GM19351 (cell line): ENCODE results near the gene CFAP77.

Experiments
- ATAC-seq: cut with Tn5 transposase; IDR thresholded peaks from one replicate; pipeline ENCODE4 v1.9.1; 2021; ENCODE audit warnings: mild to moderate bottlenecking, moderate library complexity; ENCODE audit not compliant: unreplicated experiment

Gene CFAP77

DNA sequence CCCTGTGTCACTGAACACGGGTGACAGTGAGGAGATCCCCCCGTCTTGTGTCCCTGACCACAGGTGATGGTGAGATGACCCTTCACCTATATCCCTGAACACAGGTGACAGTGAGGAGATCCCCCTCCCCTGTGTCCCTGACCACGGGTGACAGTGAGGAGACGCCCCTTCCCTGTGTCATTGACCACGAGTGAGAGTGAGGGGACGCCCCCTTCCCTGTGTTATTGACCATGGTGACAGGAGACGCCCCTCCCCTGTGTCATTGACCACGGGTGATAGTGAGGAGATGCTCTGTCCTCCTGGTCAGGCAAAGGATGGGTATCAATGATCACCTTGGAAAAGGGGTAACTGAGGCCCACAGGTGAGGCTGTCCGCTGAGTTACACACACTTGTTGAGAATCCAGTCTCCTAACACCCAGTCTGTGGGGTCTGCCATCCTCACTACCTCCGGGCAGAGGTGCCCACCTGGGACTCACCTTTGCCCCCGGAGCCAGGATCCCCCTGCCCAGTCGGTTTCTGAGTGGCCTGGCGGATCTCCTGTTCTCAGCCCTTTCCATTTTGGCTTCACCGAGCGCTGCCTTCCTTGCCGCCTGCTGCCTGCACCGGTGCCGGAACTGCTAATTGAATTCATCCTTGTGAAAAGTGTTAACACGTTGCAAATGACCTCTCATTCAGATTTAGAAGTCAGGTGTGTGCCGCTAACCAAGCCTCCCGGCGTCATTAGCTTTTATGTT, 104.2 kb downstream of the CFAP77 start:
- no peak for ATAC-seq

DNA sequence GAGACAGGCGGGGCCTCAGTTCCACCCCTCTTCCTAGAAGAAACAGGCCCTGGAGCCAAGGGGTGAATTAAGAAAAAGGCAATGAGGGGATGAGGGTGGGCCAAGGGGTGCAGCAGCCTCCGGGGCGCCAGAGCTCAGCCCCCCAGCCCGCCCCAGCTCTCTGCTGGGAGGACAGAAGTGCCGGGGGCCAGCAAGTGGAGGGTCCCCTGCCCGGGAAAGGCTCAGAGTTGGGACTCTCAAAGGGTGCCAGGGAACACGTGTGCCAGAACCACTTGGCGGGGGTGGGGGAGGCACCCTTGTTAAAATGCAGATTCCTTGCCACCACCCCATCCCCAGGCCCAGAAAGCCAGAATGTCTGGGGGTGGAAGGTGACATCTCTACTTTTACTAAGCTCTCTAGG, 104.8 kb downstream of the CFAP77 start:
- ATAC-seq: no peak

DNA sequence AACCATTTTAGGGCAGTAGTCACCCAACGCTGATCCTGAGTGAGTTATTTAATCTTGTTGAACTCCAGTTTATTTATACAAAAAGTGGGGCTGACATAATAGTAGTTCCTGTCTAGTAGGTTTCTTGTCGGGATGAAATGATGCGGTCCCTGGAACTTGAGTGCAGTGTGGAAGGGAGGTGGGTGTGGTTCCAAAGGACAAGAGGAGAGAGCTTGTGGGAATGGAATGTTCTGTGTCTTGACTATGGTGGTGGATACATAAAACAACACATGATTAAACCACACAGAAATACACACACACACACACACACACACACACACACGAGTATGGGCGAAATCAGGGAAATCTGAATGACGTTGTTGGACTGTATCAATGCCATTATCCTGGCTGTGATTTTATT, 106.3 kb downstream of the CFAP77 start:
- ATAC-seq: no peak

DNA sequence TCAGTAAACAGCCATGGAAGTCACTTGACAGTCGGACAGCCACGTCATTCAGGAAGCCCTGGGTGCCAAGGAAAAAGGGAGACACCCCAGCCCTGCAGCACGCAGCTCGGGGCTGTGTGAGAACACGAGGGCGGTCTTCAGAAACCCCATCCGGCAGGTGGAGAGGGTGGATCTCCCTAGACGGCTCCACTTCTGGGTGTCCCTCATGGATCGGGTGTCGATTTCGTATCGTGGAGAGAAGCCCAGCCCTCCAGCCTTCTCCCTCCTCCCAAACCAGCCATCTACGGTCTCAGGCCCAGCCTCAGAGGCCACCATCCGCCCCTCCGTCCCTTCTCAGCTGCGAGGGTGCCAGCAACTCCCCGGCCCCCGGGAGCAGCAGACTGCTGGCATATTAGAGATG, 106.9 kb downstream of the CFAP77 start:
- ATAC-seq: no peak

DNA sequence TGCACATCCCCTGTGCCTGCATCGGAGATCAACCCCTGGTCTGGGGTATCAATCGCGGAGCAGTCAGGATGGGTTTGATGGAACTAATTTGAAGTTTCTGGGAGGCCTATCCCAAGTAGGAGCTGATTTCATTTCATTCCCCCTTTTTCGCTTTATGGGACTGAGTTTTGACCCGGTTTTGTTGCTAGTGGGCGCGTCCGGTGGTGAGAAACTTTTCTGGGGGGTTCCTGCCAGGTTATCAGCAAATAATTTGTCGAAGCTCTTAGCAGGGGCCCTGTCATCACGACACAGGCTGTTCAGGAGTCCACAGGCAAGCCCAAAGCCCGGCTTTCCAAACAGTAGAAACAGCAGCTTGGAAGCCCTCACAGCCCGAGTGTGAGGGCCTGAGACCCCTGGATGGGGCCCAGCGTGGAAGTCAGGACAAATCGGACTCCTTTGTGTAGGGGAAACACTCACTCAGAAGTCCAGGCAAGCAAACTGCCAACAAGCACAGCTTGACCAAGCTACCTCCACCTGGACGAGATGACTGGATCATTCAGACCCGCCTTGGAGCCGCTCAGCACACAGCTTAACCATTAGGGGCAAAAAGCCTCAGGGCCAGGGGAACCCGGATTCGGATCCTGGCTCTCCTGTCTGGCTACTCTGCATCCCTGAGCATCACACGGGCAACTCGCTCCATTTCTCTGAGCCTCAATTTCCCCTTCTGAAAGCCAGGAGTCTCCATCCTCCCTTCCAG, 108.0 kb downstream of the CFAP77 start:
- ATAC-seq: no peak

DNA sequence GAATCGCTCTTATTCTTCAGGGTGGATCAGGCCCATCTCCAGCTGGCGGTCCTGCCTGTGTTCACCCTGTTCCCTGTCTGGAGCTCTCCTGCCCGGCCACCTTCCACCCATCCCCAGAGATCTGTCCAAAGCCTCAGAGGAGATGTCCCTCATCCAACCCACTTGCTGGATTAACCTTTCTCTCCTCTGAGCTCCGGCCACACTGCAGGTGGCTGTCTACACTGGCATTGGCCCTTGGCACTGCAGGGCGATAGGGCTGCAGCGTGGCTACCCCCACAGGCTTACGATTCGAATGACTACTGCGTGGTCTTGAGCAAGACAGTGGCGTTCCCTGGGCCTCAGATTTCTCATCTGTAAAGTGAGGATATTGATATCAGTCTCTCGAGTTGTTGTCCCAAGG, 108.6 kb downstream of the CFAP77 start:
- ATAC-seq: no peak

DNA sequence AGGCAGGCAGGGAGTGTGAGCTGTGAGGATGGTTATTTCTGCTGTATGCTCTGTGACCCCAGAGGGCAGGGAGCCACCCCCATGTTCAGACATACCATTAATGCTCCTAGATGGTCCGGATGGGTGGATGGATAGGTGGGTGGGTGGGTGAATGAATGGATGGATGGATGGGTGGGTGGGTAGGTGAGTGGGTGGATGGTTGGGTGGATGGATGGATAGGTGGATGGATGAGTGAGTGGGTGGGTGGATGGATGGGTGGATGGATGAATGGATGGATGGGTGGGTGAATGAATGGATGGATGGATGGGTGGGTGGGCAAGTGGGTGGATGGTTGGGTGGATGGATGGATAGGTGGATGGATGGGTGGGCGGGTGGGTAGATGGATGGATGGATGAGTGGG, 109.0 kb downstream of the CFAP77 start:
- ATAC-seq: no peak

DNA sequence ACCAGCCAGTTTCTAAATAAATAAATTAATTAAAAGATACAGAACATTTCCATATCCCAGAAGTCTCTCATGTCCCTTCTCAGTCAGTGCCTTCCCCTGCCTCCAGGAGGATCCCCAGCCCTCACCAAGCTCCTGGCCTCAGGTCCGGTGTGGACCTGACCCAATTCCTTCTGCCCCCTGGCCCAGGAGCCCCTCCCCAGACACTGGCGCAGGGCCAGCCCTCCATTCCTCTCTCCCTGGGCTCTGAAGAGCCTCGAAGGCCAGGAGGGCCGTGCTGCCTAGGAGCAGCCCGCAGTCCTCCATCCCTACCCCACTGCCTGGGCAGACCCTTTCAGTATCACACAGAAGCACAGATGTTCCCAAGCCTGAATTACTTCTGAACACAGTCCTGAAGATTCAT, 110.6 kb downstream of the CFAP77 start:
- no peak for ATAC-seq

DNA sequence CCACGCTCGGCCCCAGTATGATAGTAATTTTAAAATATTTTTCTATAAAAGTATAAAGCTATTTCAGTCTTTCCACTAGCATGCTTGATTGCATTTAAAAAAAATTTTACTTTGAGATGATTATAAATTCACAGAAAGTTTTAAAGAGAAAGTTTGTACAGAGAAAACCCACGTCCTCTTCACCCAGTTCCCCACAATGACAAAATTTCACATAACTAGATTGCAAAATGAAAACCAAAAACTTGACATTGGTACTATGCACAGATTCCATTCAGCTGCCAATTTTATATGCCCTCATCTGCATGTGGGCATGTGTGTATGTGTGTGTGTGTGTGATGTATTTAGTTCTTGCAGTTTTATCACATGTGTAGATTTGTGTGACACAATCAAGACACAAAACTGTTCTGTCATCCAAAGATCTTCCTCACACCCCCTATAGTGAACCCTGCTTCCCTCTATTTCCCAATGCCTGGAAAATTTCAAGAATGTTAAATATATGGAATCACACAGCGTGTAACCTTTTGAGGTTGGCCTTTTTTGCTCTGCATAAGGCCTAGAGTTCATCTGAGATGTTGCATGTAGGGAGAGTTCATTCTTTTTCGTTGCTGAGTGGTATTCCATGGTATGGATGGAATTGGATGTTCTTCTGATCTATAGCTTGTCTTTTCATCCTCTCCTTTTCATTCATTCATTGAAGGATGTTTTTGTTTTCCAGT, 115.5 kb downstream of the CFAP77 start:
- no peak for ATAC-seq

DNA sequence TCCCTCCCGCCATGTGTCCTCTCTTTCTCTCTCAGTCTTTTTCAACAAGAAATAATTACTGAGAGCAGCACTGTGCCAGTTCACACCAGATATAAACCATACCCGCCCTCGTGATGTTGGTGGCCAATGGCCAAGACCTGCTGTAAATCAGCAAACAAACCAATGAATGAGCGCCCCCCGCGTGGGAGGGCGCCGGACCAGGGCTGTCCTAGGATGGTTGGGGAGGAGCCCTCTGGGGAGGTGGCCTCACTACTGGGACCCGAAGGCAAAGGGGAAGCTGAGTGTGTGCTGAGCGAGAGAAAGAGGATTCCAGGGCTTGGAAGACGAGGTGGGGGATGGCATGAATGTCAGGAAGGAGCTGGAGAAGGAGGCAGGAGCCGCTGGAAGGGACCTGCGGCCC, 121.2 kb downstream of the CFAP77 start:
- ATAC-seq: no peak

DNA sequence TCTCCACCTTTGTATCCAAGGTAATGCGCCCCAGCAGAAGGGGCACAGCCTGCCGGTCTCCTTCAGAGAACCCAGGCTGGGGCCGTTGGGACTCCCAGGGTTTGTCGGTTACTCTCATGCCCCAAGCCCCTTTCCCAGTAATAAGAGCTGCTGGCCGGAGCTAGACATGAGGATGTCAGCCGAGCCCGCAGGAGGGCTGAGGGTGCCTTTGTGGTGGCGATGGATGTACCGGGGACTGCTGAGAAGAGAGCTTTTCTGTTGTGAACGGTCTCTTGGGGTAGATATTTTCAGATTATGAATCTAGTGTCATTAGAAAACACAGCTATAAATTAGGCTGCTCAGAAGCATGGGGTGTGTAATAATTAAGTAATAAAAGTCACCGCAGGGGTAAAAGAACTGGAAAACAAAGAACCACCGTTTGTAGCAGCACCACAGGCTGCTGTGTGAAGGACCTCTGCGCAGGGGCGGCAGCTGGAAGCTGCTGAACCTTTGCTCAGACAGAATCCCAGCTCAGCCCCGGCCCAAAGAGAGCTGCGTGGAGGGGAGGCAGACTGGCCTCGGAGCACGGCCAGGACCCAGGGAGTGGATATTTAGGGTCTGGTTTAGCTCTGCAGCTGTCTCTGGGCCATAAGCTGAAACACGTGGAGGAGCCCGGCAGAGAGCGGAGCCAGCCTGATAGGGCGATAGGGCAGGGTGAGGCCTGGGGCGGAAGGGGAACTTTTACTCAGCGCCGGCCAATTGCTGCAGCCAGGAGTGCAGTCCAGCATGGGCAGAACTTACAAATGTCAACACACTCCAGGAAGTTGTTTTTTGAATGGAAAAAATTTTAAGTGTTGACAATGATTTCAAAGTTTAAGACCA, 121.9 kb downstream of the CFAP77 start:
- ATAC-seq: no peak

DNA sequence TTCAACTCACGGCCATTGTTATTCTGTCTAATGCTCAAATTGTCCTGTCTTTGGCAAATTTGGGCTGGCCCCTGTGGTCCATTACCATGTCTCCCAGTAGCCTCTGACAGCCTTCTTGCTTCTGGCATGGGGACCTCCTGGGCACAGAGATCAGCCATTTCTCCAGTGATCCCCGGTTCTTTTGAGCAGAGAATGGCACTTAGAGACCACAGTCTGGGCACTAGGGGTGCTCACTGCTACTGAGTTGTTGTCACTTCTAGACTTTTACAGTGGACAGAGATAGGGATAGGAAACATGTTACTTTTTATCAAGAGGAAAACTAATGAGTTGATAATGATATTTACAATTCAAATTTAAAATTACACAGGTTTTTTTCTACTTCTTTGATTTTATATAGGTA, 124.8 kb downstream of the CFAP77 start:
- no peak for ATAC-seq

DNA sequence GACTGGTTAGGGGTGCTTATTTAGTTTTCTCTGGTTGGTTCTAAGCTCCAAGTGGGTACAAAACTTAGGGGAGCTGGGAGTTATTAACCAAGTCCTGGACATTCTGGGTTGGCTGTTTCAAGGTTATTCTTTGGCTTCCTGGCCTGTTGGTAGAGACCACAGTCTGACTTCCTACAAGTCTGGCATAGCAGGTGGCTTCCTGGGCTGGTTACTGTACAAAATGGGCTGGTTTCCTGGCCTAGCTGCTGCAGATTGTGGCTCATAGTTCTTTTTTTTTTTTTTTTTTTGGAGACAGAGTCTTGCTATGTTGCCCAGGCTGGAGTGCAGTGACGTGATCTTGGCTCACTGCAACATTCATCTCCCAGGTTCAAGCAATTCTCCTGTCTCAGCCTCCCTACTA, 126.1 kb downstream of the CFAP77 start:
- ATAC-seq: no peak

DNA sequence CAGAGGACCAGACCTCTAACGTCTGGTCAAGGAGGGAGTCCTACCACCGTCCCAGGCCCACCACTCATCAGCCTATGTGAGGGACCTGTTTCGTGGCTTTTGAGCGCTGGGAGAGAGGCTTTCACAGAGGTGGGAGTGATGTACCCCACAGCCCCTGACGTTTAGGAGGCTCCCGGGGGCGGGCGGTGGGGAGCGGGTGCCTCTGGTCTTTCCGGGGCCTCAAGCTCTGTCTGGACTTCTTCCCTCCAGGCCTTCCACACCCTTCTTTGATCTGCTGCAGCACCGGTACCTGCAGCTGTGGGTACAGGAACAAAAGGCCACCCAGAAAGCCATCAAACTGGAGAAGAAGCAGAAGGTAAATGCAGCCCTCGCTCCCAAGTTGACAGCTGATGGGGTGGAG, 127.3 kb downstream of the CFAP77 start:
- no peak for ATAC-seq

DNA sequence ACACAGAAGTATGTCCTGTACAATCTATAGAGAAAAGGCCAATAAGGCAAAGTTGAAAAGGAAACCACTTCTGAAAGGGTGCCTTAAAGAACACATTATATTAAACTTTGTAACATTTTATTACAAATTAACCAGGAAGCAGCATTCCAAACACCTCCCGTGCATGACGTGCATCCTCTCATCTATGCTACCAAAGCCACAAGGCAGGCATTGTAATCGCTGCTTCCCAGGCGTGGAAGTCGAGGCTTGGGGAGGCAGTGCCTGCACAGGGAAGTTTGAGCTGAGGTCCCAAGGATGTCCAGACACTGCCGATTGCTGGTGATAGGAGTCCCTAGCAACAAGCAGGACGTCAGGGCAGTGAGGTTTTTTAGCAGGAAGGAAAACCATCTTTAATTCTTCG, 128.1 kb downstream of the CFAP77 start:
- ATAC-seq: no peak

DNA sequence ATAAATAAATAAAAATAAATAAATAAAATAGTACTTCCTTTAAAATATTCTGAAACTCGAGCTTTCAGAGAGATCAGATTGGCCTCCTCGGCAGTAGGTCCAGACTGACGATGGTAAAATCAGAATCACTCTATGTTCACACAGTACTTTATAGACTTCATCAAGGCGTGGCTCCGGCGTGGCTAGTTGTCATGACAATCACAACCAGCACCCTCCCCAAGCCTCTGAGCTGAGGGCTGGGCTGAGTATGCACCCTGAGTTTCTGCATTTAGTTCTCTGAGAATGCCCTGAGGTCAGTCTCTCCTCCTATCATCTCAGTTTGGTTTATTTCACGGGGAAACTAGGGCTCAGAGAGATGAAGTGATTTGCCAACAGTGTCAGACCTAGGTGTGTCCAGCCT, 129.1 kb downstream of the CFAP77 start:
- no peak for ATAC-seq

DNA sequence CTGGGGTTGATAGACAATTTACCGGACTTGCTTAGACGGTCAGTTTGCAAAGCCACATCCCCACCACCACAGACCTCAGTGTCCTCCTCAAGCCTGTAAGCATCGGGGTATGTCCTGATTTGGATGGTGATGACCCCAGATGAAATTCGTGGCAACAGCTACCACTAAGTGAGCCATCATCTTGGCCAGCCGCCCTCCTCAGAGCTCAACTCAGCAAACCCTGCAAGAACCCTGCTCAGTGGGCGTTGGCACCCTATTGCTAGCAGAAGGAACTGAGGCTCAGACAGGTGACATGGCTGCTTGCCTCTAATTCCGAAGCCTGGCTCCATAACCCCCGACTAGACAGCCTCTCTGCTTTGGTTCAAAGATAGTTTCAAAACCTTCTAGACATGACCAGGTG, 131.0 kb downstream of the CFAP77 start:
- no peak for ATAC-seq

DNA sequence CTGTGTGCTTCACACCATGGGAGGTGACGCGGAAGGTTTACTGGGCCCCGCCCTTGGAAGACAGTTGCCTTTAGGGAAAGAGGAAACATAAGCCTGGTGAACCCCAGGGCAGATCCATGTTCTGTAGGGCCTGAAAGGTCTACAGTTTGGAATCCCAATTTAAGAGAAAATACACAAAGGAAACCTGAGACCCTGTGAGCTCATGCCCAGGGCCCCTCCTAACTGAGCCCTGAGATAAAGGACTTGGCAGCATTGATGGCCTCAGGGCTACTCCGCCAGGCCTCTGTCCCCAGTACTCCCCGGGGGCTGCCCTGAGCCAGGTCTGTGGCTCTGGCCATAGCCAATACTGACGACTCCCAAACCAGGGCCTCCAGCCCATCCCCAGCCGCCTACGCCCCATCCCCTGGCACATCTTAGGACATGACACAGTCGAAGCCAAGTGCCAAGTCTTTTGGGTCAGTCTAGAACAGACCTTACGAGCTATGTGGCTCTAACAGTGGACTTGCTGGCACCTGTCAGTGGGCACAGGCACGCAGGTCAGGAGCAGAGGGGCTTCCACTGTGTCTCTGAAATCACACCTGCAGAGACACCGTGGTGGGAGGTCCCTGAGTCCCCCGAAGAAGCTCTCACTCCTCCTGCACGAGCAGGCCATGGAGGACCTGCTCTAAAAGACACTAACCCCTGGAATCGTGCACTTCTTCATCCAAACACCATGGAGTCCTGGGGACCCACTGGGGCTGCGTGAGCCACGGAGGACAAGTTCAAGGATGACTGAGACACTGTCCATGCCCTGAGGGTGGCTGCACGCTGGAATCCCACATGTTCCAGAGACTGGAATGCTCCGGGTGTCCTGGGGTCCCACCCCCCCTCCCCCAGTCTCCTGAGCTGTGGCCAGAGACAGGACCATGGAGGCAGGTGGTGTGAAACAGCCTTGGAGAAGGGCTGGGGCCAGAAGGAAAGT, 132.1 kb downstream of the CFAP77 start:
- ATAC-seq: no peak

DNA sequence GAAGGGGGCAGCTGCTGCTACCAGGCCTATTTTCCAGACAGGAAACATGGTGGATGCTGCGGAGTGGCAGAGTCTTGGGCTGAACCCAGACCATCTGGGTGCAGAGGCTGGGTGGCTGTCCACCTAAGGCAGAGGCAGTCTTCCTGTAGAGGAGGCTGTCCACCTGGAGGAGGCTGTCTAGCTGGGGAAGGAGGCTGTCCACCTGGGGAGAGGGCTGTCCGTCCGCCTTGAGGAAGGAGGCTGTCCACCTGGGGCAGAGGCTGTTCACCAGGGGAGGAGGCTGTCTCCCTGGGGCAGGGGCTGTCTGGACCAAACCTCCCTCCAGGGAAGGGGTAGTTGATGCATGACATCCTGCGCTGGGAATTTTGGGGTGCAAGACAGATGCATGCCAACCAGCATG, 133.2 kb downstream of the CFAP77 start:
- ATAC-seq: no peak

DNA sequence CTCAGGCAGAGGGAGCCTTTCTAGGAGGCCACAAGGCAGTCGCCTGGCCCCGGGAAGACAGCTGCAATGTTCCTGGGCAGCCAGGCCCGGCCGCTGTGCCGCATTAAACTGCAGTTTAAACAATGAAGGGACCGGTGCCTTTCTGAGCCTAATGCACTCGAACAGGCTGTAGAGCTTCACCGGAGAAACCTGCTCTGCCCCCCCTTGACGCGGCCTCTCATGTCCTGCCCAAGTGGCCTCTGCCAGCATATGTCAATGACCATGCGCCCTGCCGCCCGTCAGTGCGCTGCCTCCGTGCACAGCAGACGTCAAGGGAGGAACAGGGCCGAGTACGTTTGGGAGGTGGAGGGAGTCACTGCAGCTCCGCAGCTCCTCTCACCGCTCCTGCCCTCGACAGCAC, 133.9 kb downstream of the CFAP77 start:
- ATAC-seq: no peak
